Calu3 (cell line): ENCODE data around the gene SLC5A5. TPM values are rescaled to one million over a fixed set of nuclear protein-coding genes. Genes with fewer than 3 reads are reported as not detected.
"Not testable (repeated sequence)": the region's sequence is repeated elsewhere in the genome, so short reads cannot be mapped to it uniquely, and the experiment has no call there.

Experiments used
- BruUV-seq: library from RNA; stranded (reverse); fragments of 400-500 nt; replicated peaks from 2 replicates; lab custom pipeline; 2021; lab: Mats Ljungman, UMichigan
- CTCF ChIA-PET: fragments of 300-600 bp; sonication (Branson Sonifier 250); formaldehyde crosslinking; loops from one replicate; lab custom pipeline; 2022; ENCODE audit warnings: antibody characterized with exemption; lab: Charles Lee
- DNase-seq: peaks from one replicate; pipeline ENCODE4 v3.0.0; 2022
- H3K27ac Mint-ChIP-seq: one replicate; pipeline ENCODE4 v1.8.0; 2022; ENCODE audit warnings: mixed read lengths; ENCODE audit not compliant: unreplicated experiment
- H3K27me3 Mint-ChIP-seq: one replicate; pipeline ENCODE4 v1.8.0; 2022; ENCODE audit warnings: mixed read lengths; ENCODE audit not compliant: unreplicated experiment
- H3K36me3 Mint-ChIP-seq: one replicate; pipeline ENCODE4 v1.8.0; 2022; ENCODE audit warnings: mild to moderate bottlenecking, moderate library complexity, mixed read lengths; ENCODE audit not compliant: insufficient read depth, unreplicated experiment
- H3K4me1 Mint-ChIP-seq: one replicate; pipeline ENCODE4 v1.8.0; 2022; ENCODE audit warnings: mild to moderate bottlenecking, low read depth, mixed read lengths; ENCODE audit not compliant: unreplicated experiment
- H3K4me3 Mint-ChIP-seq: one replicate; pipeline ENCODE4 v1.8.0; 2022; ENCODE audit warnings: mild to moderate bottlenecking, low read depth, moderate library complexity, mixed read lengths; ENCODE audit not compliant: unreplicated experiment
- H3K9me3 Mint-ChIP-seq: one replicate; pipeline ENCODE4 v1.8.0; 2022; ENCODE audit warnings: low read depth, mixed read lengths; ENCODE audit not compliant: unreplicated experiment
- intact Hi-C: fragments of 100-400 bp; cut with micrococcal nuclease; formaldehyde crosslinking; loops from one replicate; pipeline ENCODE4 v1.10.0; 2022; ENCODE audit not compliant: unreplicated experiment
- total RNA-seq: library from RNA; stranded (reverse); gene quantifications from 2 replicates; pipeline ENCODE4 v1.2.3, GENCODE V29; 2022
- TF ChIP-seq, protein P1 (sequence below): fragments of 200-600 bp; IDR thresholded peaks from one replicate; pipeline ENCODE4 v1.8.0; 2022; ENCODE audit warnings: antibody characterized with exemption; ENCODE audit not compliant: unreplicated experiment

SLC5A5 gene
- total RNA-seq, 1 experiment from 2014 or later = not detected

DNA sequence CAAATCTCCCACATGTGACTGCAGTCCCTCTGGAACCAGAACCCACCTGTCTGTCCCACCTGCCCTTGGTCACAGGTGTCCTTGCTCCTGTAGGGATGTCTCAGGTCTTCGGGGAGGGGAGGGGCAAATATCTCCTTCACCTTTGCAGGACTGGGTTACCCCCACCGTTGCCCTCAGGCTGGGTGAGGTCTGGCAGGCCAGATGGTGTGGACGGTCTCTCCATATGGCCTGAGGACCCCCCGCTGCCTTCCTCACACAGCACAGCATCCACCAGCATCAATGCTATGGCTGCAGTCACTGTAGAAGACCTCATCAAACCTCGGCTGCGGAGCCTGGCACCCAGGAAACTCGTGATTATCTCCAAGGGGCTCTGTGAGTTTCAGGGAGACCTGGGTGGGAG lies 10.0 kb downstream of the SLC5A5 start:
- Mint-ChIP-seq H3K4me1 (no peaks in the 10 kb centered on the region), H3K9me3 (no peaks in the 10 kb centered on the region), H3K27ac (no peak overlapping the region), H3K4me3 (no peak overlapping the region), H3K36me3 (no peaks in the 10 kb centered on the region), H3K27me3 (peaks cover 22% of the 10 kb centered on the region)
- no peak for DNase-seq
- TF ChIP-seq, protein P1, sequence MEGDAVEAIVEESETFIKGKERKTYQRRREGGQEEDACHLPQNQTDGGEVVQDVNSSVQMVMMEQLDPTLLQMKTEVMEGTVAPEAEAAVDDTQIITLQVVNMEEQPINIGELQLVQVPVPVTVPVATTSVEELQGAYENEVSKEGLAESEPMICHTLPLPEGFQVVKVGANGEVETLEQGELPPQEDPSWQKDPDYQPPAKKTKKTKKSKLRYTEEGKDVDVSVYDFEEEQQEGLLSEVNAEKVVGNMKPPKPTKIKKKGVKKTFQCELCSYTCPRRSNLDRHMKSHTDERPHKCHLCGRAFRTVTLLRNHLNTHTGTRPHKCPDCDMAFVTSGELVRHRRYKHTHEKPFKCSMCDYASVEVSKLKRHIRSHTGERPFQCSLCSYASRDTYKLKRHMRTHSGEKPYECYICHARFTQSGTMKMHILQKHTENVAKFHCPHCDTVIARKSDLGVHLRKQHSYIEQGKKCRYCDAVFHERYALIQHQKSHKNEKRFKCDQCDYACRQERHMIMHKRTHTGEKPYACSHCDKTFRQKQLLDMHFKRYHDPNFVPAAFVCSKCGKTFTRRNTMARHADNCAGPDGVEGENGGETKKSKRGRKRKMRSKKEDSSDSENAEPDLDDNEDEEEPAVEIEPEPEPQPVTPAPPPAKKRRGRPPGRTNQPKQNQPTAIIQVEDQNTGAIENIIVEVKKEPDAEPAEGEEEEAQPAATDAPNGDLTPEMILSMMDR = no peak
- CTCF ChIA-PET = no interaction called here
- BruUV-seq = no TSS peak
- intact Hi-C loops = no loop called here

DNA sequence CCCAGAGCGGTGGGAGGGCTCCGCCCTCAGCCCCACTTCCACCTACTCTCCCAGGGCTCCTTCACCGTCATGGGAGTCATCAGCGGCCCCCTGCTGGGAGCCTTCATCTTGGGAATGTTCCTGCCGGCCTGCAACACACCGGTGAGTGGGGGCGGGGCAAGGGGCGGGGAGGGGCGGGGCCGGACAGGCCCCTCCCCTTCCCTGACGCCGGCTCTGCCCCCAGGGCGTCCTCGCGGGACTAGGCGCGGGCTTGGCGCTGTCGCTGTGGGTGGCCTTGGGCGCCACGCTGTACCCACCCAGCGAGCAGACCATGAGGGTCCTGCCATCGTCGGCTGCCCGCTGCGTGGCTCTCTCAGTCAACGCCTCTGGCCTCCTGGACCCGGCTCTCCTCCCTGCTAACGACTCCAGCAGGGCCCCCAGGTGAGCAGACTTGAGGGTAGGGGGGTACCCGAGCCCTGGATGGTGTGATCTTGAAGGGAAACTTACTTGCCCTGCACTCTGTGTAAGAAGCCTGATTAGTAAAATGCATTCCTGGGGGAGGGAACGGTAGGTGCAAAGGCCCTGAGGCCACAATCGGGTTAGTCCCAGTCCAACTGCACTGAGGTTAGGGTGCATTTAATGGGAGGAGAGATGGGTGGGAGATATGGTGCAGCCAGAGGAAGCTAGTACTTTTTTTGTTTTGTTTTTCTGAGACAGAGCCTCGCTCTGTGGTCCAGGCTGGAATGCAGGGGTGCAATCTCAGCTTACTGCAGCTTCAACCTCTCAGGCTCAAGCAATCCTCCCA lies 12.1 kb downstream of the SLC5A5 start:
- H3K4me3 Mint-ChIP-seq = no peak overlapping the region
- H3K9me3 Mint-ChIP-seq = no peaks in the 10 kb centered on the region
- CTCF ChIA-PET = interaction anchor here (0.6 to 1.1 kb wide), 2 partner anchors 14 to 16 kb away, joined by 4 to 7 read pairs; no protein-coding TSS in a partner anchor
- BruUV-seq = no TSS peak
- DNase-seq = no peak
- no peaks in the 10 kb centered on the region for H3K4me1 Mint-ChIP-seq
- intact Hi-C loops = no loop called here
- TF ChIP-seq, protein P1 = no peak
- H3K27ac Mint-ChIP-seq = no peak overlapping the region
- peaks cover 34% of the 10 kb centered on the region for H3K27me3 Mint-ChIP-seq
- H3K36me3 Mint-ChIP-seq = no peaks in the 10 kb centered on the region

DNA sequence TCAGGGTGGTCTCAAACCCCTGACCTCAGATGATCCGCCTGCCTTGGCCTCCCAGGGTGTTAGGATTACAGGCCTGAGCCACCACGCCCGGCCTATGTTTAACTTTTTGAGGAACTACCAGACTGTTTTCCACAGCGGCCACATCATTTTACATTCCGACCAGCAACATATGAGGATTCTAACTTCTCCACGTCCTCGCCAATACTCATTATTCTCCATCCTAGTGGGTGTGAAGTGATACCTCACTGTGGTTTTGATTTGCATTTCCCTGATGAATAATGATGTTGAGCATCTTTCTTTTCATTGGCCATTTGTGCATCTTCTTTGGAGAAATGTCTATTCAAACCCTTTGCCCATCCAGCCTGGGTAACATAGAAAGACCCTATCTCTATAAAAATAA lies 14.8 kb downstream of the SLC5A5 start:
- CTCF ChIA-PET = no interaction called here
- TF ChIP-seq, protein P1 = no peak
- no TSS peak for BruUV-seq
- intact Hi-C loops = no loop called here
- no peak for DNase-seq
- H3K27me3 Mint-ChIP-seq = peaks cover 28% of the 10 kb centered on the region
- H3K4me1 Mint-ChIP-seq = no peaks in the 10 kb centered on the region
- H3K36me3 Mint-ChIP-seq = no peaks in the 10 kb centered on the region
- H3K9me3 Mint-ChIP-seq = no peaks in the 10 kb centered on the region
- no peak overlapping the region for H3K27ac Mint-ChIP-seq
- H3K4me3 Mint-ChIP-seq = no peak overlapping the region

DNA sequence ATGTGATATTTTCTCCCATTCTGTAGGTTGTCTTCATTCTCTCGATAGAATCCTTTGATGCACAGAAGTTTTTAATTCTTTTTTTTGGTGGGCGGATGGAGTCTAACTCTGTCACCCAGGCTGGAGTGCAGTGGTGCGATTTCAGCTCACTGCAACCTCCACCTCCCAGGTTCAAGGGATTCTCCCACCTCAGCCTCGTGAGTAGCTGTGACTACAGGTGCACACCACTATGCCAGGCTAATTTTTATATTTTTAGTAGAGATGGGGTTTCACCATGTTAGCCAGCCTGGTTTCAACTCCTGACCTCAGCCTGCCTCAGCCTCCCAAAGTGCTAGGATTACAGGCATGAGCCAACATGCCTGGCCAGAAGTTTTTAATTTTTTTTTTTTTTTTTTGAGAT lies 15.5 kb downstream of the SLC5A5 start:
- H3K9me3 Mint-ChIP-seq, H3K36me3 Mint-ChIP-seq, H3K4me3 Mint-ChIP-seq, DNase-seq, H3K27ac Mint-ChIP-seq, H3K4me1 Mint-ChIP-seq, BruUV-seq, intact Hi-C loops: not testable (repeated sequence)
- CTCF ChIA-PET = interaction anchor here (0.6 kb wide), 1 partner anchor 17 kb away, joined by 4 read pairs; no protein-coding TSS in a partner anchor
- H3K27me3 Mint-ChIP-seq = peaks cover 28% of the 10 kb centered on the region

DNA sequence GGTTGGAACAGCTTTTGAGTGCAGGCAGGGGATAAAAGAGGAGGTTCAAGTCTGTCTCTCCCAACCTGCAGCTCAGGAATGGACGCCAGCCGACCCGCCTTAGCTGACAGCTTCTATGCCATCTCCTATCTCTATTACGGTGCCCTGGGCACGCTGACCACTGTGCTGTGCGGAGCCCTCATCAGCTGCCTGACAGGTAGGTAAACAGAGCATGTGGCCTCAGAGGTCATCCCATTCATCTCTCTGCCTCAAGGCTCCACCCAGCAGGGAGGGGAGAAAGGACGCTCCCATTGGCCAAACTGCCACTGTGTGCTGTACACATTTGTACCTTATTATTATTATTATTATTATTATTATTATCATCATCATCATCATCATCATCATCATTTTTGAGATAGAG lies 16.5 kb downstream of the SLC5A5 start:
- intact Hi-C loops = no loop called here
- Mint-ChIP-seq H3K4me3 (no peak overlapping the region), H3K9me3 (no peaks in the 10 kb centered on the region), H3K4me1 (no peaks in the 10 kb centered on the region), H3K27ac (no peak overlapping the region), H3K27me3 (peaks cover 39% of the 10 kb centered on the region), H3K36me3 (no peaks in the 10 kb centered on the region)
- no peak for DNase-seq
- TF ChIP-seq, protein P1 = no peak
- no TSS peak for BruUV-seq
- CTCF ChIA-PET = no interaction called here
